ENCODE results near the gene MAPKAPK3.
A peak's percentile ranks its signal among the peaks of the same experiment; 100 is the strongest.

The MAPKAPK3 gene

DNA sequence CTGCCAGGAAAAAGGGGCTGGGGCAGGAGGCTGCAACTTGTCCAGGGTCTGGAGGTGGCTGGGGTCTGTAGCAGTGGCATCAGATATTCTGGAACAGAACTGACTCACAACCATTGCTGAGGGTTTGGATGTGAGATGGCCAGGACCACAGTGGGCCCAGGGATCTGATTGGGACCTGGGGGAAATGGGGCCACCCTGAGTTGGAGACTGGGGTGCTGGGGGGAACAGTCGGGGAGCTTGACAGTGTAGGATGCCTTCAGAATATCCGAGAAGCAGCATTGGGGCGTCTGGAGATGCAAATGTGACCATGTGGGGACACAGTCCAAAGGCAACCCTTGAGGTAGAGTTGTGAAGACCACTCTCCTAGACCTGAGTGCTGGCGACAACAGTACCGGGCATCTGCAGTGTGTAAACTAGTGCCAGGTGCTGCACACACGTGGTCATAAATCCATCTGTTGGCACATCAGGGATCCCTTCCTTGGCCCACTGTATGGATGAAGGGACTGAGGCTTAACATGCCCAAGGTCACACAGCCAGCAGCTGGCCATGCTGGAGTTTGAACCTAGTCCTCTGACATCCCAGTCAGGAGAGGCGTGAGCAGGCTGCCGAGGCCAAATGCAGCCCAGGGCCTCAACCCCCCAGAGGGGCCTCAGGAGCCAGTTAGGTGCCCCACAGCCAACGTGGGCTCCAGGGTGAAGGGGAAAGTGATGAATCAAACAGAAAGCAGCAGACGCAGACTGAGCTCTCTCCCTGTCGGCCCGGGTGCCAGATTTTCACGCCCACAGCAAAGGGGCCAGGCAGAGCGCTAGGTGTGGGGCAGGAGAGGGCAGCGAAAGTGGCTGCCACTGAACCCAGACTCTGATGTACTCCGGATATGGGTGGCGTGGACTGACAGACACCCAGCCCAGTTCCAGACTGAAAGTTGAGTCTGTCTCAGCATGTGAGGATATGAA, 28.9 kb upstream of the MAPKAPK3 start:
- no peak for DNase-seq

DNA sequence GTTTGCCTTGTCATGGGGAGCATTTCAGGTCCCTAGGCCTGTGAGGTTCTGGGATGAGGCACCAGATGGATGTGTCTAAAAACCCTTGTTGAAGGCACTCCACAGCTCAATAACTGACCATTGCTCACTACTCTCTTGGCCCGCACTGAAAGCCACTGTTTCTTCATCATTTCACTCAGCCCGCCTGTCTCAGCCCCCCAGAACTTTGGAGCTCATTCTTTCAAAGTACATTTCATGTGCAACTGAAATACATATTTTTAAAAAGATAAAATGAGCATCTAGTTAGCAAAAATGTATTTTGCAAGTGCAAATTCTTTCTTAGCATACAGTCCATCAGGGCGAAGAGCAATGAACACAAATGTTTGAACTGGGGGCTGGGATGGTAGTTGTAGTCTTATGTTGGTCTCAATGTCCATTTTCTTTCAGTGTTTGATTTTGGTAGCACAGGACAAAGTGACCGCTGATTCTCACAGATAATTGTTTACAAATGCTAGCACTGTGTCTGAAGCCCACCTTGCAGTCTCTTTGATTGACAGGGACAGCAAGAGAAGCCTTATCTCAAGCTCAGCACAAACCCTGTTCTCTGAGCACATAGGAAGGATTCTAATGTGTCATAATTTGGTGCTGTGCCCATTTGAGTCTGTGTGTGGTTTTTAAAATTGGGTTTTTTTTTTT, 28.1 kb upstream of the MAPKAPK3 start:
- no peak for DNase-seq

DNA sequence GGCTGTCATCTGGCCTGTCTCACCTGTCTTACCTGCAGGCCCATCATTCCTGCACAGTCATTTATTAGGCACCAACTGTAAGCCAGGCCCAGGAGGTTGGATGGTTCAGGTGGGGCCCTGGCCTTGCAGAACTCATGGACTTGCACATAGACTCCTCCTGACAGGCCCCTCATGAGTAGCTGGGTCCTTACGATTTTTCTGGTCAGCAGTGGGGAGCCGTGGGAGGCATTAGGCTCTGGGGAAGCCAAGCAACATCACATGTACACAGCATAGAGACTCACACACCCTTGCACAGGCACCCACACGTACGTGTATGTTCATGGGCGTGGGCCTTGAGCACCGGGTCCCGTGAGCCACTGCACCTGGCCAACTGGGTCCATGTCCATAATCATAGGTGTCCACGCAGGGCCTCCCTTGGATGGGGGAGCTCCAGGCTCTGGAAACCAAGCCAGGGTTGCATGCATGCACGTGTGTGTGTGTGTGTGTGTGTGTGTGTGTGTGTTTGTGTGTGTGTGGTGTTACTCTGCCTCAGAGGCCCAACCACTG, 25.7 kb upstream of the MAPKAPK3 start:
- no peak for DNase-seq

DNA sequence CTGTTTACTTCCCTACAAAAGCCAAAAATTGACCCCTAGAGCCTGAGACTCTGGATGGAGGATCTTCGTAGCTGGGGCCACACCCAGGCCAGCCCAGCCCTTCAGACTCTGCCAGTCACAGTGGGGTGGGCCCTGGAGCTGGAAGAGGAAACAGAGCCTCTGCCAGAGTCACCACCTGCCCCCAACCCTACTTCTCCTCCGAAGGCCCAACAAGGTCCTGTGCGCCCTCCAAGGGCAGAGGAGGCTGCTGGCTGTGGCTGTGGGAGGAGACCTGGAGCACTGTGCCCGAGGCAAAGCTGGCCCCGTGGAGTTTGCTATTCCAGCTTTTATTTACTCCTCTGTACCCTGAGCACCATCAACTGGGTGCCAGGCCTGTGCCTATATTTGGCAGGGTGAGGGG, 24.4 kb upstream of the MAPKAPK3 start:
- DNase-seq, result no peak

DNA sequence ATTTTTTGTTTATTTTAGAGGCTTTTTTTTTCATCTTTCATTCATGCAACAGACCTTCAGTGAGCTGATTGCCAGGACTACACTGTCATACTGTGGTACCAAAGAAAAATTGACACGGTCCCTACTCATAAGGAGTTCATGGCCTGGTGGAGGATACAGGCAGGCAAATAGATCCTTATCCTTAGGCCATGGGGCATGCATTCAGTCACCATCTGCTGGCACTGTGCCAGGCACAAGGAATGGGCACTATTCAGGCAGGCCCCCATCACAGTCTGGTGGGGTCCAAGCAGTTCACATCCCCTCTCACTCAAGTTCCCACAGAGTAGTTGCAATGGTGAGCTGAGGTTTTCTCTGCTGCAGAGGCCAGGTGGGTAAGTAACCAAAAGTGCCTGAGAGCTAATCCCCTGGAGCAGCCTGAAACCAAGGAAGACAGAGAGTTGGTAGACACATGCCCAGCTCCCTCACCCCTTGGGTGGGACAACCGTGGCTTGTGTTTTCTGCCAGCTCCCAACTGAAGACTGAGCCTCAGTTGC, 22.6 kb upstream of the MAPKAPK3 start:
- no peak for DNase-seq

DNA sequence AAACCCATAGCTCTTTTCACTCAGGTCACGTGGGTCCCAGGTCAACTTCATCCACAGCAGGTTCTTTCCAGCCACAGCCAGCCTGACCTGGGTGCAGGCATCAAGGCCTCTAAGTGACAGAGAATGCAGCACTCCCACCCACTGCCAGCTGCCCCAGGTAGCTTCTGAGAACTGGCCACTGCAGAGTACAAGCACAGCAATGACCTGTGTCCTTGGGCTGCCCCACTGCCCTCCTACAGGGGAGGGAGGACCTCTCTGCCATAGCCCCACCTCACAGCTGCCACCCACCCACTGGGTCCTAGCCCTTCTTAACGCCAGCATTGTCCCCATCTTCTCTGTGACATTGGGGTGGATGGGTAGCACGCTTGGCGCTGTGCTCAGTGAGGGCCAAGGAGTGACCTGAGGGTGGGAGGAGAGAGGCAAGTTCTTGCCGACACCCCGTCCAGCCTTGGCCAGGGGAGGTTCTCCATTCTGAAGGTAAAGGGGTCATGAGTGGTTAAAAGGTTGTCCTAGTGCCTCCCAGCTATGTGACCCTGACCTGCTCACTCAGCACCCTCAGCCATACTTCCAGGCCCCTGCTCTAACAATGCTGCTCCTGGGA, 17.7 kb upstream of the MAPKAPK3 start:
- no peak for DNase-seq

DNA sequence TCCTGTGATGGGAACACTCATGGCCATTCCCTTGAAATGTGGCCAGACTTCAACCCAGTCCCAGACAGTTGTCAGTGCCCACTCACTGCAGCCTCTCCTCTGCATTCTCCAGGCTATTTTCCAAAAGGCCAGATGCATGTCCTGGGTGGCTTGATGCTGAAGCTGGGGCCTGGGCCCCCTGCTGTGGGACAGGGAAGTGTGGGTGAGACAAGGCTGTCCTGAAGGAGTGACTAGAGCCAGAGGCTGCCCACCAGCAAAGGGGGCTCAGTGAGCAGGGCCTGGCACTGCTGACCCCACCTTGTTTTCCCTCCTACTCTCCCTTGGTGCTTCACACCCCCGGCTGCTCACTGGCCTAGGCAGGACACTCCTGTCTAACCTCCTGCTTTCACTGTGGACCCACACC, 17.2 kb upstream of the MAPKAPK3 start:
- DNase-seq, result no peak

DNA sequence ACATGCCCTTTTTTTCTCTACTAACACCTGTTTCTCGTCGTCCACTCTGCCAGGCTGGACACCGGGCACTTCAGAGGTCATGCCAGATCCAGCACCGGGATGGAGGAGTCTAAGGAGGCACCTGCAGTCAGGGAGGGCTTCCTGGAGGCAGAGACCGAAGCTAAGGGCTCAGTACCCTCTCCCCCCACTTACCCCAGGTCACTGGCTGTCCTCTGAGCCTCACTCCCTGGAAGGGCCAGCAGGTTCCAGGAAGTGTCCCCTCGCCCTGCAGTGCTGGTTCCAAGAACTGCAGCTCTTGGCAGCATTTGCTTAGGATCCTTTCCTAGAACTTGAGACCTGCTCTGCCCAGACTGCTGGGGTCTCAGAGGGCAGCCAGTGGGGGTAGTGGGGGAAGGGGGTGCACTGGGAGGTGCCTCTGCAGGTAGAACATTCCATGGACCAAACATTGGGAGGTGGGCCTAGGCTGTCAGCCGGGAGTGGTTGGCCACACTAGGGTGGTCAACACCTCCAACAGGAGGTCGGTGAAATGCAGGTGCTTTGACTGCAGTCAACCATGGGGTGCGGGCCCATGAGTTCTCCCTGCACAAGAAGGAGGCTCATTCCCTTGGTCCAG, 16.7 kb upstream of the MAPKAPK3 start:
- DNase-seq, result no peak

DNA sequence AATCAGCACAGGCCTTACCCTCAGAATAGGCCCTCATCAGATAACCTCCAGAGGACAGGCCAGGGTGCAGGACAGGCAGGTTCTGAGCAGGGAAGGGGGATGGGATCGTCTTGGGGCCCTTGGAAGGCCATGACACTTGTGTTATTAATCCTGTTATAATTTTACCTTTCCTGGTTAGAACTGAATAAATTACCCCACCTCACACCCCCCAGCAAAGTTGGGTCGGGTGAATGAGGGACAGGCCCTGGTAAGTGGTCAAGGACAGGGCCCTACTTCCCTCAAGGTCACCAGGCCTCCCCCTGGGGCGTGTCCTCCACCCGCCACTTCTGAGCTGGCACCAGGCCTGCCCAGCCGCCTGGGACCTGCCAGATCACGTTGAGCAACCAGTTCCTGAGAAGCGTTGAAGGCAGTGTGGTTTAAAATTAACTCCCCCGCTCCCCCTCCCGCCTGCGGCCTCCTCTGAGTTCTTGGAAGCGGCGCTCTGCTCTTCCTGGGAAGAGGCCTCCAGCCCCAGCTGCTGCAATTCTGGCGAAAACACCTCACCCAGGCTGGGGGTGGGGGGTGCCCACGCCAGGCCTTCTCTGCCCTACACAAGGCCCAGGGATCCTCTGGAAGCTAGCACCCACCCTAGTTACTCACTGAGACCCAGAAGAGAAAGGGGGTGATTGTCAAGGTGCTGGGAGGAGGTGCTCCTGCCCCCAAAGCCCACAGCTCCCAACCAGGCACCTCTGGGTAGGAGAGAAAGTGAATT, 15.9 kb upstream of the MAPKAPK3 start:
- DNase-seq, result peak; percentile 83

DNA sequence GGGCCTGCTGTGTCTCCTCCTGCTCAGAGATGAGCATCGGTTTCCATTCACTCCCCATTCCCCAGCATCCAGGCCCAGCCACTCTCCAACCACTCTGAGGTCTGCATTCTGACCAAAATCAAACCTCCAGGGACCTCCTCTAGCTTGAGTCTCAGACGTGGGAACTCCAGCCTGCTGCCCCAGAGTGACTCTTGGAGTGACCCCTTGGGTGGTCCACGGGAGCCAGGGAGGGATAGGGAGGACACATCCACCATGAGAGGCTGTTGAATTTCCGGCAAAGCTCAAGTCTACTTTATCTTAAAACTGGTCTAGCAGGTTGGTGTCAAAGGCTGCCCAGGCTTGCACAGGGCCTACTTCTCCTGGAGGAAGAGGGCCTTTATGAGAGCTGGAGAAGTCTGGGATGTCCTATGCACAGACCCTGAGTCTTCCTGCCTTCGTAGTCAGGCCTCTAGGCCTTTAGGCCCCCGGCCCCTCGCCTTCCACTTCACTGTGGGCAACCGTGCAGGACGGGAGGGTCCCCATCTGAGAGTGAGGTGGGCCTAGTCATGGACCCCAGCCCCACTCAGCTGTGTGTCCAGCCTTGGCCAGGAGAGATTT, 14.3 kb upstream of the MAPKAPK3 start:
- no peak for DNase-seq

DNA sequence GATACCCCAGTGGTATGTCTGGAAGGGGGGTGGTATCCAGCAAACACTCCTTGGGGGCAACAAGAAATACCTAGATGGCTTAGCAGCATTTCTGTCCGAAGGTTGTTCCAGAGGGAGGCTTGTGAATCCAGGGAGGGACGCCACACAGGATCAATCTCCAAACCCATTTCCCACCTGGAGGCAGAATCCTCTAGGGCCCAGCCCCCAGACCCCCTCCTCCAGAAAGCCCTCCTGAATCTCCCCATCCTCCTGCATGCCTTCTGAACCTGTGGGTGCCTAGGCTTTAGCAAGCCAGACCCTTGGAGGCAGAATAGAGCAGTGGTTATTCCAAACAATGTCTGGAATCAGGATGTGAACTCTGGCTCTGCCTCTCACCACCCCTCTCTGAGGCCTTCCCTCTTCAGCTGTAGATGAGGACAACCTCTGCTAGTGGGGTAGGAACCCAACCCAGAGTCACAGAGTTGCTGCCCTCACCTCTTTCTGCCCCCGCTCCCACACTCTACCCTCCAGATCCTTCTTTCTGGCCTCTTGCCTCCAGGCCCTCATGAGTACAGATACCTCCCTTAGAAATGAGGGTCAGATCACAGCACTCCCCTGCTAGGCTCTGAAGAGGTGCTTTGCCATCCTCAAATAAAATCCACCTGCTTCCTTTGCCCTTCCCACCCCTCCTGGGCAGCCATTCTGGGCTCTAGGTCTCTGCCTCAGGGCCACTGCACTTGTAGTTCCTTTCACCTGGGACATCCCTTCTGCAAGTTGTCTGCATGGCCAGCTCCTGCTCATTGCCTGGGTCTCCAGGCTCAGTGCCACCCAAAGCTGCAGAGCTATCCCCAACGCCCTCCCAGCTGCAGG, 13.5 kb upstream of the MAPKAPK3 start:
- DNase-seq, result no peak

DNA sequence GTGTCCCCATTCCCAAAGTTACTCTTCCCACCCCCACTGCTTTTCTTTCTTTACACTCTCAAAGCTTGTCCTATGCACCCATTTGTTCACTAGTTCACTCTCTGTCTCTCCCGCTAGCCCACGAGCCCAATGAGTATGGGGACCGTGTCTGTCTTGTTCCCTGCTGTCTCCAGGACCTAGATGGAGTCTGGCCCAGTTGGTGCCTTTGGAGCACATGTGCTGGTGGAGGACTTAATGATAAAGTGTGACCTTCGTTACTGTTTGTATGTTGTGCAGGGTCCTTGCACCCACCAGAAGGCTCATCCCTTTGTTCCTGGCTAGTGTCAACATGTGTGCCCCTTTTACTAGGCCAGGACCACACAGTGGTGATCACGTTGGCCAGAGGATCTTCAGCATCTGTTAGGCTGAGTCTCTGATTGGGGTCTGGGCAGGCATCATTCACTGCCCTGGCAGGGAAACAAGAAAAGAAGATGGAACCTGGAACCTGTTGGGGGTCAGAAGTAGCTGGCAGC, 12.8 kb upstream of the MAPKAPK3 start:
- no peak for DNase-seq

DNA sequence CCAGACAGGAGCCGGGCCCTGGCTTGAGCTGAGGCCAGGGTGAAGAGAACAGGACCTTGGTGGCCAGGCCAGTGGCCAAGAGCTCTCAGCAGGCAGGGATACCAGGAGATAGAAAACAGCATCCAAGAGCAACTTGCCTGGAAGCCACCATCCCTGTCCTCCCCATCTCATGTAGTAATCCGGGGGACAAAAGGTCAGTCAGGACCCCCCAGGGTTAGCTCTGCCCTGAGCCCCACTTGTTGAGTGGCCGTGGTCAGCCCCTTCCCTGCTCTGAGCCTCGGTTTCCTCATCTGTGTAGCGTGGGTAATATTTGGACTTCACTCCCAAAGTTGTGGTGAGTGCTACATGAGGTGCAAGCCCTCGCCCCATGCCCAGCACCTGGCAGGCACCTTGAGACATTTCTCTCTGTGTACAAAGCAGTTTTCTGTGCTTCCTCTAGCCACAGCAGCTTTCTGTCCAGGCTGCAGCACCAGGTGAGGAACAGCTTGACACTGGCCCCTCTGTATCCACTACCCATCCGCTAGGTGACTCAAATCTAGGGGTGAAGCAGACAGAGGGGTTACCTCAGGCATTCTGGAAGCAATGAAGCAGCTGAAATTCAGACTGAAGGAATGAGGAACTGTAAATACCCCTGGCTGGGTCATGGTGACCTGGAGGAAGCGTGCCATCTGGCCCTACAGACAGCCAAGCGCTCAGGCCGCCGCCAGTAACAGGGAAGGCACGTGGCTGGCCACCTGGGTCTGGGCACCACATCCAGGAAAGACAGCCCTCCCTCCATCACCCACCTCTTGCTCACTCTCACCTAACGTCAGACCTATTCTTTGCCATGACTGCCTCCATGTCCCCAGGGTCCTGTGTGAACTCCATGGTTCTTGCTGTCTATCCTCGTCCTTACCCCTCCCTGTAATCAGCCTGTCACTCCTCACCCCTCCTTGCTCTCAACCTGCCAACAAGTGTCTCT, 12.0 kb upstream of the MAPKAPK3 start:
- no peak for DNase-seq

DNA sequence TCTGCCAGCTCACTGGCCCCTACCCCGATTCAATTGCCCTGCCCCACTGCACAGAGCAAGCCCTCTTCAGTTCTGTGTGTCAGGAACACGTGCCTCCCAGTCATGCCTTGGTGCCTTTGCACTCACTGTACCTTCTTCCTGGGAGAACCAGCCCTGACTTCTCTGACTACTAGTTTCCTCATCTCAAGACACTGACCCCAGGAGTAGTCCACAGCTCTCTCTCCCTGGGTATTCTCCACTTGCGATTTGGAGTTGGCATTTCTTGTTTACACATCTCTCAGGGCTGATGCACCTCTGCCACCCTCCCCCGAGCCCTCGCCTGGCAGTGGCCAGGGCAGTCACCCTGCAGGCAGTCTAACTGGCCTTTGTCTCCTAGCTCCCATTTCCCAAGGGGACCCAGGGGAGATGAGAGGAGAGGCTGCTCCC, 11.0 kb upstream of the MAPKAPK3 start:
- DNase-seq, result no peak

DNA sequence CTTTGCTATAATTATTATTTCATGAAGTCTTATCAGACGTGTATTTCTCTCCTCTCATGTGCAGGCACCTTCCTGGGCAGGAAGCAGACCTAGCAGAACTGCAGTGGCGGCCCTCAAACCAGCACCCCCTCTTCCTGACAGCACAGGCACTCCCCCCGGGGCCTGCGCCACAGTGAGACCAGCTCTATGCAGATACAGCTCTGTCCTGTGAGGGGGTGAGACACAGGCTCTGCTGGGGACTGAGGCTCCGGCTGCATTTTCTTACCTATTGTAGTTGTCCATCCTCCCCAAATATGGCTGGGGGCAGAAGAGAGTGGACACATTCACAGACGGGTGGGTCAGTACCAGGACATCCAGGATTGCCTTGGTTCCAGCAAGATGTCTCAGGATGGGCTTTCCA, 10.4 kb upstream of the MAPKAPK3 start:
- no peak for DNase-seq

DNA sequence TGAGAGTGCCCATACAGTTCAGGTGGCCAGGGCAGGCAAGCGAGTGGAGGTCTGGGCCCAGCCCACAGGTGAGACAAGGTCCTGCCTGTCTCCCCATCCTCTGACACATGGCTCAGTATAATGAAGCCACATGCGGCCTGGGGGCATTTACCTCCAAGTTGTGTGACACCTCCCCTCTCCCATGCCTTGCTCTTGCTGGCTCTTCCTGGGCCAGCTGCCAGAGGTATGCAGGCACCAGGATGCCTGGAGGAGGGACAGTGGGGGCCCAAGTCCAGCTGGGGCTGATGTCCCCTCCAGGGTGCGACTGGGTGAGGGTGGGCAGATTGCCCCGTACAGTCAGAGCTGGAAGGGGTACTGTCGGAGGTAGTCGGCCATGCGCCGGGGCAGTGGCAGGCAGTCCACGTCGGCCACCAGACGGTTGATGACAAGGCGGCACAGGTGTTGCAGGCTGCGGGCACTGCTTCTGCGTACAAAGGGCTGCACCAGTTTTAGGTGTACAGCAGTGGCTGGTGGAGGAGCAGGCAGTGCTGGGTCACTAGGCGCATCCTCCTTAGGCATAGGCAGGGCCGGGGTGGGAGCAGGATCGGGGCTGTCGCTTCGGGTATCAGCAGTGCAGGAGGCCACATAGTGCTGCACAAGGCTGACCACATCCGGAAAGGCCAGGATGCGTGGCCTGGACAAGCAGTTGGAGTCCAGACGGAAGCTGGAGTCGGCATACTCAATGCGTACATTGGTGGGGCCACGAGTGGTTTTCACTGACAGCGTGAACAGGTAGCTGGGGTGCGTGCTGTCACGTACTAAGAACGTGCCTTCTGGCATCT, 9.5 kb upstream of the MAPKAPK3 start:
- DNase-seq, result no peak

DNA sequence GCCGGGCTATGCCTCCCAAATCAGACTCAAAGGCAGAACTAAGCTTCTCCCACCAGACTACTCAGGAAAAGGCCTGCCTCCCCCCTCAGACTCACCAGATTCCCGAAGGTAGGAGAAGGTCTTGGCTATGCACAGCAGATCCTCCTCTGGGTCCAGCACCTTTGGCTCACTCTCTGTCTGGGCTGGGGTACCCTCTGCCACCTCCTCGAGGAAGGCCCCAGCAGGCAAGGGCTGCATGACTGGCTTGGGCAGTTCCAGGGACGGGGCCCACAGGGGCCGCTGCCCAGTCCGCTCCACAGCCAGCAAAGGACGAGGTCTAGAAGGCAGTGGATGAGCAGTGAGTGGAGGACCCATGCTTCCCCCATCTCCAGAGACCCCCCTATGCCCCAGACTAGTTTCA, 8.7 kb upstream of the MAPKAPK3 start:
- DNase-seq, result no peak

DNA sequence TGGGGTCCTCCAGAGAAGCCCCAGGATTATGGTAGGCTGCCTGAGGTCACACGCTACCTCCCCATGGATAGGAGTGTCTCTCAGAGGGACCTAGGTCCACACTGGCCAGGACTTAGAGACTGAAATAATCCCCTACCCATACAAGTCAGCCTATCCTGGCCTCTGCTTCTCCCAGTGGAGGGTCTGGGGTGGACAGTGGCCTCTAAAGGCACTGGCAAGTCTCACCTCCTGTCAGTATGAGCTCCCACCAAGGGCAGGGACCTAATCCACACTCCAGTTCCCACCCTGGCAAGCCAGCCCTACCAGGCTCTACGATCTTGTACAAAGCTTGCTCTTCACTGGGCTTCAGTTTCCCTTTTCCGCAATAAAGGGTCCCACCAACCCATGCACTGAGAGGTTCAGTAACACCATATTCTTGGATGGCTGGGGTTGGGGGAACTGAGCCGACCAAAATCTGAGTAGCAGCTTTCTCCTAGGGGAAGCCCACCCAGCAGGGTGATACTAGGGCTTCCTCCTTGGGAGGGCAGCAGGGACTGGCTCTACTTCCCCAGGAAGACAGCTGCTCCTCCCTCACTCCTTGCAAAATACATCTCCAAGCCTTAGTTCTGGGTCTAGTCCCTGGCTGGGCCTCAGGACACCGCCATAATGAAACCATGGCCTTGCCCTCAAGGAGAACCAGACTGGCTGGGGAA, 7.7 kb upstream of the MAPKAPK3 start:
- no peak for DNase-seq

Data from NCI-H345 (cell line).